Lung microvascular endothelial cell (primary cell): ENCODE results near the gene CAPN7. TPM values are rescaled to one million over a fixed set of nuclear protein-coding genes. Genes with fewer than 3 reads are reported as not detected.

Experiments used
- DNase-seq, 2 donors: peaks; one replicate each; pipeline versions ENCODE4 v3.0.0 to v3.0.0-alpha.2; 2010; ENCODE audit warnings: low read depth in 2 of 2
- total RNA-seq: library from RNA; depleted of rRNA; stranded (reverse); fragments of >200 nt; gene quantifications from 2 replicates; pipeline ENCODE4 v1.2.1, GENCODE V29; 2014

Gene CAPN7
- total RNA-seq, 1 donor from 2014 or later, result 27.0 TPM

GRCh38 chr3:15297608-15298350 is 91.7 kb downstream of the CAPN7 start:
- DNase-seq, result no peak

- no peak for DNase-seq
These were observed 92.5 kb downstream of the CAPN7 start for GRCh38 chr3:15298504-15298903.

GRCh38 chr3:15299036-15299435 is 93.0 kb downstream of the CAPN7 start:
- DNase-seq, result no peak

- DNase-seq, result peak; percentile 63 to 96
These were observed 94.5 kb downstream of the CAPN7 start for GRCh38 chr3:15300323-15301078.

GRCh38 chr3:15301761-15302160 is 95.7 kb downstream of the CAPN7 start:
- no peak for DNase-seq

Other genes starting within 250 kb of the CAPN7 start
- gene MRPS25, start 140.9 kb upstream of the CAPN7 start, total RNA-seq, result 13.7 and 20.8 TPM in 2 replicates
- 13.1 and 17.7 TPM in 2 replicates for gene RBSN, start 107.1 kb upstream of the CAPN7 start, total RNA-seq
- 42.3 and 43.4 TPM in 2 replicates for gene SH3BP5, start 126.3 kb downstream of the CAPN7 start, total RNA-seq
- 17.4 and 20.6 TPM in 2 replicates for gene METTL6, start 221.3 kb downstream of the CAPN7 start, total RNA-seq
- 12.0 and 15.1 TPM in 2 replicates for gene EAF1, start 221.4 kb downstream of the CAPN7 start, total RNA-seq